Tibial artery (tissue), 4 donors: ENCODE results near the gene PCDHGA11.
"Not testable (repeated sequence)": the region's sequence is repeated elsewhere in the genome, so short reads cannot be mapped to it uniquely, and the experiment has no call there.

Experiments used
- DNase-seq, 2 donors: peaks; one replicate each; pipeline ENCODE4 v3.0.0-alpha.2; 2019
- H3K27ac ChIP-seq, 2 donors: fragments of 200-600 bp; sonication (generic) in 1 of 2; 1 replicate in 1 of 2; 2 replicates in 1 of 2; pipeline ENCODE4 v1.5.1; 2018 to 2019; ENCODE audit warnings: mild to moderate bottlenecking in 1 of 2
- H3K27me3 ChIP-seq, 2 donors: fragments of 200-600 bp; sonication (generic) in 1 of 2; one replicate each; pipeline versions ENCODE4 v1.5.1 to v1.6.0; 2016 to 2019
- H3K36me3 ChIP-seq, 3 donors: fragments of 200-600 bp; sonication (generic) in 2 of 3; one replicate each; pipeline ENCODE4 v1.5.1; 2016 to 2019; ENCODE audit warnings: mild to moderate bottlenecking in 2 of 3
- H3K4me1 ChIP-seq, 4 donors: fragments of 200-600 bp; sonication (generic) in 2 of 4; 1 replicate in 3 of 4; 2 replicates in 1 of 4; pipeline ENCODE4 v1.5.1; 2016 to 2019
- H3K4me3 ChIP-seq, 2 donors: fragments of 200-600 bp; sonication (generic) in 1 of 2; 1 replicate in 1 of 2; 2 replicates in 1 of 2; pipeline ENCODE4 v1.5.1; 2018 to 2019; ENCODE audit warnings: mild to moderate bottlenecking in 2 of 2
- H3K9me3 ChIP-seq, 3 donors: fragments of 200-600 bp; sonication (generic) in 1 of 3; one replicate each; pipeline ENCODE4 v1.5.1; 2016 to 2019
- intact Hi-C: fragments of 100-400 bp; cut with DNase I; formaldehyde crosslinking; loops from one replicate; pipeline ENCODE4 v1.15.0; 2023; ENCODE audit warnings: low total_unique reads
- TF ChIP-seq, protein P1 (sequence below), 2 experiments: fragments of 200-600 bp in 1 of 2; fragments of 450-650 bp in 1 of 2; IDR thresholded peaks; one replicate each; pipeline ENCODE4 v1.5.1; 2017 to 2019; ENCODE audit warnings: antibody characterized with exemption in 2 of 2, mild to moderate bottlenecking in 1 of 2, moderate library complexity in 1 of 2

PCDHGA11 gene

DNA sequence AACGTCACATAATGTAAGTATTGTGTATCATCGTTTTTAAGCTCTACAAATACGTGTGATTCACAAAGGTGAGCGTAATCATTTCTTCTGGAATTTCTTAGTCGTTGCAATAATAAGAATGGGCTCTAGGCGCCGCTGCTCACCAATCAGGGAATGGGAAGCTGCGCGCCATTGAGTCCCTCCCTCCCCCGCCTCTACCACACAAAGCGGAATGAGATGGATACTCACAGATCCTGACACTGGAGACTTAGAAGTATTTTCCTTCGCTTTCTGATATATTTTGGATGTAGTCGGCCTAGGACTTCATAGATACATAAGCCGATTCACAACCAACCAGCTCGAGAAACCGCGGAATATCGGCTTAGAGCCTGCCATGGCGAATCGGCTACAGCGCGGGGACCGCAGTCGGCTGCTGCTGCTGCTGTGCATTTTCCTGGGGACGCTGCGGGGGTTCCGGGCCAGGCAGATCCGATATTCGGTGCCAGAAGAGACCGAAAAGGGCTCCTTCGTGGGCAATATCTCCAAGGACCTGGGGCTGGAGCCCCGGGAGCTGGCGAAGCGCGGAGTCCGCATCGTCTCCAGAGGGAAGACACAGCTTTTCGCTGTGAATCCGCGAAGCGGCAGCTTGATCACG is at the start of gene PCDHGA11:
TSS of gene PCDHGA11 (plus strand) at position 197 of the 634 bp plus-strand sequence. CDS start at position 374, 177 bp downstream.
- Histone ChIP-seq H3K9me3 (peaks cover 26 to 100% (median 89%) of the 10 kb centered on the region in 3 donors), H3K36me3 (peaks cover 0 to 77% (median 65%) of the 10 kb centered on the region in 3 donors), H3K27me3 (no peaks in the 10 kb centered on the region), H3K27ac (no peak within 1 kb of the TSS), H3K4me3 (peak within 1 kb of the TSS; percentile 25 to 28), H3K4me1 (no peaks in the 10 kb centered on the region)
- peak in 1 of 2 donors; percentile 47 for DNase-seq
- intact Hi-C loops, result loop anchor here (10.0 kb wide), 1 partner anchor 176 kb away; the partner anchor contains the start of gene PCDHB15
- TF ChIP-seq, protein P1, sequence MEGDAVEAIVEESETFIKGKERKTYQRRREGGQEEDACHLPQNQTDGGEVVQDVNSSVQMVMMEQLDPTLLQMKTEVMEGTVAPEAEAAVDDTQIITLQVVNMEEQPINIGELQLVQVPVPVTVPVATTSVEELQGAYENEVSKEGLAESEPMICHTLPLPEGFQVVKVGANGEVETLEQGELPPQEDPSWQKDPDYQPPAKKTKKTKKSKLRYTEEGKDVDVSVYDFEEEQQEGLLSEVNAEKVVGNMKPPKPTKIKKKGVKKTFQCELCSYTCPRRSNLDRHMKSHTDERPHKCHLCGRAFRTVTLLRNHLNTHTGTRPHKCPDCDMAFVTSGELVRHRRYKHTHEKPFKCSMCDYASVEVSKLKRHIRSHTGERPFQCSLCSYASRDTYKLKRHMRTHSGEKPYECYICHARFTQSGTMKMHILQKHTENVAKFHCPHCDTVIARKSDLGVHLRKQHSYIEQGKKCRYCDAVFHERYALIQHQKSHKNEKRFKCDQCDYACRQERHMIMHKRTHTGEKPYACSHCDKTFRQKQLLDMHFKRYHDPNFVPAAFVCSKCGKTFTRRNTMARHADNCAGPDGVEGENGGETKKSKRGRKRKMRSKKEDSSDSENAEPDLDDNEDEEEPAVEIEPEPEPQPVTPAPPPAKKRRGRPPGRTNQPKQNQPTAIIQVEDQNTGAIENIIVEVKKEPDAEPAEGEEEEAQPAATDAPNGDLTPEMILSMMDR (IDR thresholded peaks at IDR 0.05), result peak in 1 of 2 experiments; percentile 12

DNA sequence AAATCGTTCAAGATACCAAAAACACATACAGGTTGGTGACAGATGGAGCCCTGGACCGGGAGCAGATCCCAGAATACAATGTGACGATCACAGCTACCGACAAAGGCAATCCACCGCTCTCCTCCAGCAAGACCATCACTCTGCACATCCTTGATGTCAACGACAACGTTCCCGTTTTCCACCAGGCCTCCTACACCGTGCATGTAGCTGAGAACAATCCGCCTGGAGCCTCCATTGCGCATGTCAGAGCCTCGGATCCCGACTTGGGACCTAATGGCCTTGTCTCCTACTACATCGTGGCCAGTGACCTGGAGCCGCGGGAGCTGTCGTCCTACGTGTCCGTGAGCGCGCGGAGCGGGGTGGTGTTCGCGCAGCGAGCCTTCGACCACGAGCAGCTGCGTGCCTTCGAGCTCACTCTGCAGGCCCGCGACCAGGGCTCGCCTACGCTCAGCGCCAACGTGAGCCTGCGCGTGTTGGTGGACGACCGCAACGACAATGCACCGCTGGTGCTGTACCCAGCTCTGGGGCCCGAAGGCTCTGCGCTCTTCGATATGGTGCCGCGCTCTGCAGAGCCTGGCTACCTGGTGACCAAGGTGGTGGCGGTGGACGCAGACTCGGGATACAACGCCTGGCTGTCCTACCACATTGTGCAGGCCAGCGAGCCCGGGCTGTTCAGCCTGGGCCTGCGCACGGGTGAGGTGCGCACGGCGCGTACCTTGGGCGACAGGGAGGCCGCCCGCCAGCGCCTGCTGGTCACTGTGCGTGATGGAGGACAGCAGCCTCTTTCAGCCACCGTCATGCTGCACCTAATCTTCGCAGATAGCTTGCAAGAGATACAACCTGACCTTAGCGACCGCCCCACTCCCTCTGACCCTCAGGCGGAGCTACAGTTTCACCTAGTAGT is 49.0 kb upstream of the PCDHGA11 start:
- TF ChIP-seq, protein P1 (IDR thresholded peaks at IDR 0.05), result no peak
- intact Hi-C loops, result no loop called here
- H3K27me3 ChIP-seq, result no peaks in the 10 kb centered on the region
- peaks cover 0 to 57% (median 53%) of the 10 kb centered on the region in 3 donors for H3K36me3 ChIP-seq
- no peak overlapping the region for H3K4me3 ChIP-seq
- no peak for DNase-seq
- peaks cover 6 to 99% (median 90%) of the 10 kb centered on the region in 3 donors for H3K9me3 ChIP-seq
- H3K4me1 ChIP-seq, result no peaks in the 10 kb centered on the region
- H3K27ac ChIP-seq, result no peak overlapping the region

DNA sequence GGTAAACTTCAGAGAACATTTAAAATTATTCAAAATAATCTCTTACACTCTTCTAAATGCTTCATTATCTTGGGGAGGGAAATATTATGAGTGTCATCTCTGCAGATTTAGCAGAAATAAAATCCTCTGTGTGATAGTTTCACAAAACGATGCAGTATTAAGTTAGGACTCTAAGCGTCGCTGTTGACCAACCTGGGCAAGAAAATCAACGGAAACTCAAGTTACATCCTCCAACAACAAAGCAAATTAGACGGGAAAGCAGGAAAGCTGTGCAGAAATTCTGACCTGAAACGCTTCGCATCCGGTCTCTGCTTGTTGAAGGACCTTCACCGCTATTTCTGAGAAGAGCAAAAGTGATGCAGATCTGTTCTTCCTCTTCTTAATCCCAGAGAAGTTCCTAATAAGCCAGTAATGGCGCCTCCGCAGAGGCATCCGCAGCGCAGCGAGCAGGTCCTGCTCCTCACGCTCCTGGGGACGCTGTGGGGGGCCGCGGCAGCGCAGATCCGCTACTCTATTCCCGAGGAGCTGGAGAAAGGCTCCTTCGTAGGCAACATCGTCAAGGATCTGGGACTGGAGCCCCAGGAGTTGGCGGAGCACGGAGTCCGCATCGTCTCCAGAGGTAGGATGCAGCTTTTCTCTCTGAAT is 47.1 kb upstream of the PCDHGA11 start, which contains the start of gene PCDHGA6:
TSS of gene PCDHGA6 (plus strand) at position 219 of the 645 bp plus-strand sequence. CDS start at position 412, 193 bp downstream.
- TF ChIP-seq, protein P1 (IDR thresholded peaks at IDR 0.05), result peak in 1 of 2 experiments; percentile 25
- intact Hi-C loops, result no loop called here
- DNase-seq, result no peak
- Histone ChIP-seq H3K27me3 (no peaks in the 10 kb centered on the region), H3K27ac (no peak within 1 kb of the TSS), H3K4me1 (no peaks in the 10 kb centered on the region), H3K4me3 (peak within 1 kb of the TSS; percentile 21 to 30), H3K9me3 (peaks cover 6 to 100% (median 95%) of the 10 kb centered on the region in 3 donors), H3K36me3 (peaks cover 0 to 71% (median 70%) of the 10 kb centered on the region in 3 donors)

DNA sequence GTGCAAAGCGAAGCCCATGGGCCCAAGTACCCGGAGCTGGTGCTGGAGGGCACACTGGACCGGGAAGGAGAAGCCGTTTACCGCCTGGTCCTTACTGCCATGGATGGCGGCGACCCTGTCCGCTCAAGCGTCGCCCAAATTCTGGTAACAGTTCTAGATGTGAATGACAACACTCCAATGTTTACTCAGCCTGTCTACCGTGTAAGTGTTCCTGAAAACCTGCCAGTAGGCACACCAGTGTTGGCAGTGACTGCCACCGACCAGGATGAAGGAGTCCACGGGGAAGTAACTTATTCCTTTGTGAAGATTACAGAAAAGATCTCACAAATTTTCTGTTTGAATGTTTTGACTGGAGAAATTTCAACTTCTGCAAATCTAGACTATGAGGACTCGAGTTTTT is 46.2 kb upstream of the PCDHGA11 start:
- Histone ChIP-seq H3K4me3 (no peak overlapping the region), H3K27me3 (no peaks in the 10 kb centered on the region), H3K36me3 (peaks cover 0 to 78% (median 71%) of the 10 kb centered on the region in 3 donors), H3K27ac (no peak overlapping the region), H3K9me3 (peaks cover 6 to 100% (median 87%) of the 10 kb centered on the region in 3 donors), H3K4me1 (no peaks in the 10 kb centered on the region)
- DNase-seq, result no peak
- TF ChIP-seq, protein P1 (IDR thresholded peaks at IDR 0.05), result no peak
- intact Hi-C loops, result no loop called here

DNA sequence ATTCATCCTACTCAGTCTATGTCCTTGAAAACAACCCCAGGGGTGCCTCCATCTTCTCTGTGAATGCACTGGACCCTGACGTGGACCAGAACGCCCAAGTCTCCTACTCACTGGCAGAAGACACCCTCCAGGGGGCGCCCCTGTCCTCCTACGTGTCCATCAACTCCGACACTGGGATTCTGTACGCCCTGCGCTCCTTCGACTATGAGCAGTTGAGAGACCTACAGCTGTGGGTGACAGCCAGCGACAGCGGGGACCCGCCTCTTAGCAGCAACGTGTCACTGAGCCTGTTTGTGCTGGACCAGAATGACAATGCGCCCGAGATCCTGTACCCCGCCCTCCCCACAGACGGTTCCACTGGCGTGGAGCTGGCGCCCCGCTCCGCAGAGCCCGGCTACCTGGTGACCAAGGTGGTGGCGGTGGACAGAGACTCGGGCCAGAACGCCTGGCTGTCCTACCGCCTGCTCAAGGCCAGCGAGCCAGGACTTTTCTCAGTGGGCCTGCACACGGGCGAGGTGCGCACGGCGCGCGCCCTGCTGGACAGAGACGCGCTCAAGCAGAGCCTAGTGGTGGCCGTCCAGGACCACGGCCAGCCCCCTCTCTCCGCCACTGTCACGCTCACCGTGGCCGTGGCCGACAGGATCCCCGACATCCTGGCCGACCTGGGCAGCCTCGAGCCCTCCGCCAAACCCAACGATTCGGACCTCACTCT is 45.3 kb upstream of the PCDHGA11 start:
- H3K27ac ChIP-seq, H3K4me1 ChIP-seq, H3K4me3 ChIP-seq, intact Hi-C loops, H3K27me3 ChIP-seq, DNase-seq: not testable (repeated sequence)
- Histone ChIP-seq H3K36me3 (peaks cover 0 to 75% (median 63%) of the 10 kb centered on the region in 3 donors), H3K9me3 (peaks cover 6 to 100% (median 85%) of the 10 kb centered on the region in 3 donors)
